ENCODE measurements around the gene RPN2.
"Not testable (repeated sequence)": the region's sequence is repeated elsewhere in the genome, so short reads cannot be mapped to it uniquely, and the experiment has no call there.

The RPN2 gene

GRCh38 chr20:37178839-37179682 lies at the start of gene RPN2, which contains the start of gene MROH8:
Gene RPN2 (plus strand): TSS chr20:37179330. CDS start chr20:37179357, 27 bp downstream.
Gene MROH8 (minus strand): TSS chr20:37179548.
- peak; percentile 91 to 92 for DNase-seq

GRCh38 chr20:37131486-37131885 lies 47.6 kb upstream of the RPN2 start:
- no peak for DNase-seq

GRCh38 chr20:37133952-37134351 lies 45.2 kb upstream of the RPN2 start:
- no peak for DNase-seq

GRCh38 chr20:37137547-37137946 lies 41.6 kb upstream of the RPN2 start:
- no peak for DNase-seq

- DNase-seq = no peak
These were observed 36.4 kb upstream of the RPN2 start for GRCh38 chr20:37142708-37143107.

- no peak for DNase-seq
These were observed 34.2 kb upstream of the RPN2 start for GRCh38 chr20:37144856-37145404.

- no peak for DNase-seq
These were observed 31.9 kb upstream of the RPN2 start for GRCh38 chr20:37147250-37147649.

GRCh38 chr20:37150864-37151263 lies 28.3 kb upstream of the RPN2 start:
- DNase-seq = not testable (repeated sequence)

- no peak for DNase-seq
These were observed 27.6 kb upstream of the RPN2 start for GRCh38 chr20:37151529-37151928.

- no peak for DNase-seq
These were observed 26.8 kb upstream of the RPN2 start for GRCh38 chr20:37152284-37152683.

- no peak for DNase-seq
These were observed 24.3 kb upstream of the RPN2 start for GRCh38 chr20:37154684-37155298.

- DNase-seq = no peak
These were observed 23.1 kb upstream of the RPN2 start for GRCh38 chr20:37155987-37156386.

- no peak for DNase-seq
These were observed 20.9 kb upstream of the RPN2 start for GRCh38 chr20:37158248-37158647.

GRCh38 chr20:37160683-37161082 lies 18.4 kb upstream of the RPN2 start:
- no peak for DNase-seq

GRCh38 chr20:37161830-37162549 lies 17.1 kb upstream of the RPN2 start:
- no peak for DNase-seq

- no peak for DNase-seq
These were observed 16.5 kb upstream of the RPN2 start for GRCh38 chr20:37162646-37163045.

- DNase-seq = no peak
These were observed 15.1 kb upstream of the RPN2 start for GRCh38 chr20:37163832-37164554.

- DNase-seq = no peak
These were observed 14.1 kb upstream of the RPN2 start for GRCh38 chr20:37165031-37165430.

GRCh38 chr20:37166867-37167266 lies 12.3 kb upstream of the RPN2 start:
- DNase-seq = no peak

GRCh38 chr20:37172836-37173235 lies 6.3 kb upstream of the RPN2 start:
- no peak for DNase-seq

GRCh38 chr20:37179683-37180524 lies 774 bp downstream of the RPN2 start:
- DNase-seq = no peak

GRCh38 chr20:37185686-37186085 lies 6.6 kb downstream of the RPN2 start:
- DNase-seq = no peak

All from stimulated activated CD4-positive, alpha-beta T cell treated with anti-CD3 and anti-CD28 coated beads, Interleukin-2, amount 100 ng/mL, for 48 hours (primary cell).